Activated CD4-positive, alpha-beta T cell treated with anti-CD3 and anti-CD28 coated beads, Interleukin-2, amount 10 ng/mL, durations not matched to agents 7 days and 5 days (primary cell): ENCODE results near the gene ETFRF1. TPM values are rescaled to one million over a fixed set of nuclear protein-coding genes. Genes with fewer than 3 reads are reported as not detected.

ENCODE experiments used
- CTCF ChIA-PET: fragments of 350-600 bp; sonication (Branson Sonifier 250); formaldehyde crosslinking; loops from one replicate; lab custom pipeline; 2021; ENCODE audit warnings: antibody characterized with exemption; lab: Charles Lee
- POLR2A ChIA-PET: fragments of 350-600 bp; sonication (Branson Sonifier 250); formaldehyde crosslinking; loops from one replicate; lab custom pipeline; 2021; ENCODE audit warnings: antibody characterized with exemption; lab: Charles Lee
- DNase-seq: peaks from one replicate; pipeline ENCODE4 v3.0.0-alpha.2; 2020
- H3K27ac Mint-ChIP-seq: one replicate; pipeline ENCODE4 v1.8.0; 2021; ENCODE audit warnings: mild to moderate bottlenecking, moderate library complexity, mixed read lengths
- H3K27me3 Mint-ChIP-seq: one replicate; pipeline ENCODE4 v1.8.0; 2021; ENCODE audit warnings: mixed read lengths
- H3K36me3 Mint-ChIP-seq: one replicate; pipeline ENCODE4 v1.8.0; 2021; ENCODE audit warnings: low read depth, mixed read lengths
- H3K4me1 Mint-ChIP-seq: one replicate; pipeline ENCODE4 v1.8.0; 2021; ENCODE audit warnings: mixed read lengths
- H3K4me3 Mint-ChIP-seq: one replicate; pipeline ENCODE4 v1.8.0; 2021; ENCODE audit warnings: mild to moderate bottlenecking, moderate library complexity, mixed read lengths
- H3K9me3 Mint-ChIP-seq: one replicate; pipeline ENCODE4 v1.8.0; 2021; ENCODE audit warnings: mixed read lengths
- total RNA-seq, 2 experiments: library from RNA; stranded (reverse); gene quantifications; one replicate each; pipeline ENCODE4 v1.2.3, GENCODE V29; 2021

Gene ETFRF1
- total RNA-seq, 2 experiments from 2014 or later: 8.7 to 11.5 TPM

DNA sequence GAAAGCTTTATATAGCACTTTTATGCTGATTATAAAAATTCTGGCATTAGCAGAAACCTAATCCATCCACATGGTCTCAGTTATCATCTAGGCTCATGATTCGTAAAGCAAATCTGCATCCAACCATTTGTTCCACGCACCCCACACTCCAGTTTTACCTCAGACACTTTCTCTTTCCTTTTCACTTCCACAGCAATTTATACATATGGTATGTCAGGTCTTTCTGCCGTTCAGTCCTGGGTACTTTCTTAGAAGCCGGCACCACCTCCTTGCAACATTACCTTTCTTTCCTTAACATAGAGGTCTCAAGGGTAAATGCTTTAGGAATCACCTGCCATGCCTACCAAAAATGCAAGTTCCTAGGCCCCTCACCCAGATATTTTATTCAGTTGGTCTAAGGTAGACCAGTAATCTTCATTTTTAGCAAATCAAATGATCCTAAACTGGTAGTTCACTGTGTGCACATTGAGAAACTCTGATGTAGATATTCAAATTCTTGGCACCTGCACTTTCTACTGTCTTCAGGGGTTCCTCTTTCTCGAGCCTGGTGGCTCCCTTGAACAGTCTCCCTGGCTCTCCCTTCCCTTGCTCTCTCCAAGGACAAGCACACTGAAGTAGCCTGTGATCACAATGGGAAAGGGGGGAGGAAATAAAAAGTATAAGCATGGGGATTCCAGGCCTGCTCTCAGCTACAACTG, 58.5 kb downstream of the ETFRF1 start:
- DNase-seq: no peak
- H3K4me3 Mint-ChIP-seq: no peak overlapping the region
- CTCF ChIA-PET: interaction anchor here (0.6 kb wide), 1 partner anchor 117 kb away, joined by 3 read pairs; no protein-coding TSS in a partner anchor
- H3K36me3 Mint-ChIP-seq: peaks cover 6% of the 10 kb centered on the region
- no peak overlapping the region for H3K27ac Mint-ChIP-seq
- POLR2A ChIA-PET: interaction anchor here (1.1 kb wide), 1 partner anchor 134 kb away, joined by 3 read pairs; no protein-coding TSS in a partner anchor
- peaks cover 27% of the 10 kb centered on the region for H3K4me1 Mint-ChIP-seq
- H3K27me3 Mint-ChIP-seq: peaks cover 8% of the 10 kb centered on the region
- no peaks in the 10 kb centered on the region for H3K9me3 Mint-ChIP-seq

DNA sequence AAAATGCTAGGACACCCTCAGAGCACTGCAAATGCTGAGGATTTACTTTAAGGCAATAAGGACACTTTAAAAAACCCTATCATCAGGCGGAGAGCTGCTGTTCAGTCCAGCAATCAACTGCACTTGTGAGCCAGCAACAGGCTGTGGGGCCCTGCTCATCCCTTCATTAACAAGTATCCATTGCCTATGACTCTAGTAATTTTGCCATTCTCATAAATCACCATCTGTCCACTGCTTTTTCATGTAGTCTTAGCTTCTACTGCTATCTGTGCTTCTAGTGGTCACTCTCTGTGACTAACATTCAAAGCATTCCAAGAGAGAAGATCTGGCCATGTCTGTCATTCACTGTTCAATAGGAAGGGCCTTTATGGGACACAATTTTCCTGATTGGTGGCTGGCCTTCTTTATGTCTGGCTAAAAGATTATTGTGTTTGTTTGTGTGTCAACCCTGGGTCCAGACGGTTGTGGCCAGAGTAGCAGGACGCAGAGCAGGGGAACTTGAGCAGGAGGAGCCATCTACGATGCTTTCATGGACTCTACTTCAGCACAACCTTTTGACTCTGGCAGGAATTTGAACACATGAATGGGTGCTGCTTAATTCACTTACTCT, 59.3 kb downstream of the ETFRF1 start:
- POLR2A ChIA-PET: no interaction called here
- no peak overlapping the region for H3K27ac Mint-ChIP-seq
- no peaks in the 10 kb centered on the region for H3K9me3 Mint-ChIP-seq
- CTCF ChIA-PET: interaction anchor here (0.6 kb wide), 1 partner anchor 36 kb away, joined by 3 read pairs; no protein-coding TSS in a partner anchor
- H3K4me3 Mint-ChIP-seq: no peak overlapping the region
- peaks cover 23% of the 10 kb centered on the region for H3K4me1 Mint-ChIP-seq
- no peak for DNase-seq
- peaks cover 5% of the 10 kb centered on the region for H3K36me3 Mint-ChIP-seq
- H3K27me3 Mint-ChIP-seq: peaks cover 8% of the 10 kb centered on the region

Other genes with a start within 250 kb of the ETFRF1 start
- gene BCAT1, start 246.1 kb upstream of the ETFRF1 start, total RNA-seq: 1 to 10 TPM; 6.9 to 7.3 TPM
- not detected for gene DNAI7, start 77 bp upstream of the ETFRF1 start, total RNA-seq
- 10 to 100 TPM; 32.5 to 34.6 TPM for gene KRAS, start 55.7 kb downstream of the ETFRF1 start, total RNA-seq